OCI-LY3 (cell line): ENCODE measurements around the gene BAZ2B.

Source experiments
- H2AFZ ChIP-seq: fragments of 200-600, 300-600 bp; shearing (Covaris generic); 2 replicates; pipeline ENCODE4 v1.6.0; 2014; ENCODE audit warnings: antibody characterized with exemption, low read depth, low read length
- H3K27ac ChIP-seq: fragments of 200-600, 300-600 bp; sonication (generic); 2 replicates; pipeline ENCODE4 v1.5.1; 2014; ENCODE audit warnings: mild to moderate bottlenecking, low read length, moderate library complexity, mixed read lengths
- H3K27me3 ChIP-seq: fragments of 200-600, 300-600 bp; sonication (generic); 2 replicates; pipeline ENCODE4 v1.6.1; 2014; ENCODE audit warnings: low read depth, low read length, mixed read lengths
- H3K36me3 ChIP-seq: fragments of 200-600, 300-600 bp; sonication (generic); replicated peaks from 2 replicates; pipeline ENCODE3; 2014; ENCODE audit warnings: low read depth, low read length, mixed read lengths
- H3K4me1 ChIP-seq: fragments of 300-600, 200-600 bp; sonication (generic); 2 replicates; pipeline ENCODE4 v1.6.1; 2014; ENCODE audit warnings: low read length, mixed read lengths
- H3K4me2 ChIP-seq: fragments of 200-600, 300-600 bp; sonication (generic); 2 replicates; pipeline ENCODE4 v1.6.1; 2014; ENCODE audit warnings: low read length, mixed read lengths
- H3K4me3 ChIP-seq: fragments of 300-600, 200-600 bp; sonication (generic); 2 replicates; pipeline ENCODE4 v1.5.1; 2014; ENCODE audit warnings: antibody characterized with exemption, mild to moderate bottlenecking, low read length, moderate library complexity
- H3K79me2 ChIP-seq: fragments of 300-600, 200-600 bp; shearing (Covaris generic); 2 replicates; pipeline ENCODE4 v1.6.1; 2014; ENCODE audit warnings: mild to moderate bottlenecking, low read length, mixed read lengths
- H3K9ac ChIP-seq: fragments of 300-600, 200-600 bp; shearing (Covaris generic); 2 replicates; pipeline ENCODE4 v1.6.0; 2014; ENCODE audit warnings: mild to moderate bottlenecking, low read length, moderate library complexity
- H3K9me3 ChIP-seq: fragments of 200-600, 300-600 bp; shearing (Covaris generic); 2 replicates; pipeline ENCODE4 v1.6.1; 2014; ENCODE audit warnings: low read length, mixed read lengths; ENCODE audit not compliant: insufficient read depth
- H4K20me1 ChIP-seq: fragments of 200-600, 300-600 bp; sonication (generic); 2 replicates; pipeline ENCODE4 v1.6.1; 2016; ENCODE audit warnings: low read length, mixed read lengths; ENCODE audit not compliant: insufficient read depth
- EZH2phosphoT487 ChIP-seq: fragments of 200-600 bp; shearing (Covaris generic); IDR thresholded peaks from 2 replicates; pipeline ENCODE4 v1.6.1; 2018; ENCODE audit warnings: antibody characterized with exemption, mixed run types, low read depth
- TF ChIP-seq, protein P1 (sequence below): fragments of 200-600, 300-600 bp; sonication (generic); IDR thresholded peaks from 2 replicates; pipeline ENCODE4 v1.5.1; 2014; ENCODE audit warnings: antibody characterized with exemption, low read length, low read depth

BAZ2B gene

DNA sequence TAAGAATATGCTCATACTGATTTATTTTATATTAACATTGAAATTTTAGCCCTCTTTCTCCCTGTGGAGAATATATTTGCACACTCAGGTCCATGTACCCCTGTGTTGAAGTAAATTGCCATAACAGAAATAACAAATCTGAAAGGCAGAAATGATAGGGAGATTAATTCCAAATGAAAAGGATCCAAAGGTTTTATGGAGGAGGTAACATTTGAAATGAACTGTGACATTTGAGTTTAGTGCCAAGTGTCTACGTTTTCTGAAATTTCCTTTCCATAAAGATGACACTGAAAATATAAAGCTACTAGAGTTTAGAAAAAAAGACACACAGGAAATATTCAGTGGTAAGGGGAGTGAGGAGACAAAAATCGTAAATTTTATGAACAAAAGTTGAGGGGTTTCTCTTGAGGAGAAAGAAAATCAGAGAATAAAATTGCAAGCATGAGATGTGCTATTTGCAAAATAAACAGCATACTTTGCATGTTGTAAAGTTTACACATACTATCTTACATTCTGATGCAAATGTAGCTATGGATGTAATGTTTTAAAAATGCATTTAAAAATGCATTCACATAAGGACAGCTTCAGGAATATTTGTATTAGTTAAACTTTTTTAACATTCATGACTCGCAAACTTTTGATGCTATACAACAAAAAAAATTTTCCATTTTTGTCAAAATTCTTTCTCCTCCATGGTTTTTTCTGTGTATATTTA, 69.5 kb downstream of the BAZ2B start:
- H3K9ac ChIP-seq: no peak overlapping the region
- no peaks in the 10 kb centered on the region for H3K27me3 ChIP-seq
- no peak for TF ChIP-seq EZH2phosphoT487
- TF ChIP-seq, protein P1, sequence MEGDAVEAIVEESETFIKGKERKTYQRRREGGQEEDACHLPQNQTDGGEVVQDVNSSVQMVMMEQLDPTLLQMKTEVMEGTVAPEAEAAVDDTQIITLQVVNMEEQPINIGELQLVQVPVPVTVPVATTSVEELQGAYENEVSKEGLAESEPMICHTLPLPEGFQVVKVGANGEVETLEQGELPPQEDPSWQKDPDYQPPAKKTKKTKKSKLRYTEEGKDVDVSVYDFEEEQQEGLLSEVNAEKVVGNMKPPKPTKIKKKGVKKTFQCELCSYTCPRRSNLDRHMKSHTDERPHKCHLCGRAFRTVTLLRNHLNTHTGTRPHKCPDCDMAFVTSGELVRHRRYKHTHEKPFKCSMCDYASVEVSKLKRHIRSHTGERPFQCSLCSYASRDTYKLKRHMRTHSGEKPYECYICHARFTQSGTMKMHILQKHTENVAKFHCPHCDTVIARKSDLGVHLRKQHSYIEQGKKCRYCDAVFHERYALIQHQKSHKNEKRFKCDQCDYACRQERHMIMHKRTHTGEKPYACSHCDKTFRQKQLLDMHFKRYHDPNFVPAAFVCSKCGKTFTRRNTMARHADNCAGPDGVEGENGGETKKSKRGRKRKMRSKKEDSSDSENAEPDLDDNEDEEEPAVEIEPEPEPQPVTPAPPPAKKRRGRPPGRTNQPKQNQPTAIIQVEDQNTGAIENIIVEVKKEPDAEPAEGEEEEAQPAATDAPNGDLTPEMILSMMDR: no peak
- H2AFZ ChIP-seq: no peak overlapping the region
- no peak overlapping the region for H3K27ac ChIP-seq
- H3K79me2 ChIP-seq: no peaks in the 10 kb centered on the region
- no peaks in the 10 kb centered on the region for H4K20me1 ChIP-seq
- H3K4me3 ChIP-seq: no peak overlapping the region
- peaks cover 8% of the 10 kb centered on the region for H3K4me1 ChIP-seq
- H3K36me3 ChIP-seq: peaks cover 4% of the 10 kb centered on the region
- H3K4me2 ChIP-seq: no peak overlapping the region
- no peaks in the 10 kb centered on the region for H3K9me3 ChIP-seq

DNA sequence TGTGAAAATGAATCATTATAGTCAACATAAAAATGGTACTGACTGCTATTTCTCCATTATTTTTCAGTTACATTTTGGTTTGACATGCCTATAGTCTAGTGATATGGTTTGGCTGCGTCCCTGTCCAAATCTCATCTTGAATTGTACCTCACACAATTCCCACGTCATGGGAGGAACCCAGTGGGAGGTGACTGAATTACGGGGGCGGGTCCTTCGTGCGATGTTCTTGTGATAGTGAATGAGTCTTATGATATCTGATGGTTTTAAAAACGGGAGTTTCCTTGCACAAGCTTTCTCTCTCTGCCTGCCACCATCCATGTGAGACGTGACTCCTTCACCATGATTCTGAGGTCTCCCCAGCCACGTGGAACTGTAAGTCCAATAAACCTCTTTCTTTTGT, 70.3 kb downstream of the BAZ2B start:
- no peaks in the 10 kb centered on the region for H4K20me1 ChIP-seq
- H2AFZ ChIP-seq: no peak overlapping the region
- H3K27ac ChIP-seq: no peak overlapping the region
- no peak overlapping the region for H3K4me3 ChIP-seq
- no peak overlapping the region for H3K9ac ChIP-seq
- H3K4me2 ChIP-seq: no peak overlapping the region
- H3K27me3 ChIP-seq: no peaks in the 10 kb centered on the region
- H3K79me2 ChIP-seq: no peaks in the 10 kb centered on the region
- H3K36me3 ChIP-seq: peaks cover 4% of the 10 kb centered on the region
- no peak for TF ChIP-seq EZH2phosphoT487
- TF ChIP-seq, protein P1: no peak
- no peaks in the 10 kb centered on the region for H3K9me3 ChIP-seq
- peaks cover 8% of the 10 kb centered on the region for H3K4me1 ChIP-seq

DNA sequence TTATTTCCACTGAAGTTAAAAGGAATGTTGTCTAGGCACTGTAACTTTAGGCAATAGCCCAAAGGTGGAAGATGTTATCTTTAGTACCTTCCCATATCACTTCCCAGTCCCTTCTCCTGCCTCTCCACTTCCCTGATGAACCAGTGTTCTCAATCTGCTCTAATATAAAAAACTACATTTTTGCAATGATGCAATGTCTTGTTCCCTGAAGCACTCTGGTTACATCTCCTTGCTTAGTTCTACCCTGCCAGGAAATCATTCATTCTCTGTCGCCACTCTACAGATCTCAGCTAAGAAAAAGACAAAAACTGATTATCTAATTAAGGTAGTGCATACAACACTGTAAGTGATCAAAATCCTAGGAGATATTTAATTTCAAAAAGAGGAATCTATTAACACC, 71.3 kb downstream of the BAZ2B start:
- Histone ChIP-seq H3K9me3 (no peaks in the 10 kb centered on the region), H3K4me3 (no peak overlapping the region), H3K27me3 (no peaks in the 10 kb centered on the region), H3K4me1 (peaks cover 8% of the 10 kb centered on the region), H3K79me2 (no peaks in the 10 kb centered on the region), H4K20me1 (no peaks in the 10 kb centered on the region), H2AFZ (no peak overlapping the region), H3K9ac (no peak overlapping the region), H3K36me3 (peaks cover 4% of the 10 kb centered on the region), H3K4me2 (no peak overlapping the region), H3K27ac (no peak overlapping the region)
- TF ChIP-seq EZH2phosphoT487: no peak
- TF ChIP-seq, protein P1: no peak

- TF ChIP-seq, protein P1: no peak
- no peak for TF ChIP-seq EZH2phosphoT487
- Histone ChIP-seq H3K4me2 (no peak overlapping the region), H3K9me3 (no peaks in the 10 kb centered on the region), H3K36me3 (peaks cover 4% of the 10 kb centered on the region), H4K20me1 (no peaks in the 10 kb centered on the region), H3K4me1 (no peaks in the 10 kb centered on the region), H3K27me3 (no peaks in the 10 kb centered on the region), H2AFZ (no peak overlapping the region), H3K79me2 (no peaks in the 10 kb centered on the region), H3K9ac (no peak overlapping the region), H3K4me3 (no peak overlapping the region), H3K27ac (no peak overlapping the region)
Measured at GRCh38 chr2:159542101-159542500, 74.2 kb downstream of the BAZ2B start.
